Skeletal muscle satellite cell (primary cell): ENCODE data around the gene C16orf92.
"Not testable (repeated sequence)": the region's sequence is repeated elsewhere in the genome, so short reads cannot be mapped to it uniquely, and the experiment has no call there.

Experiments used
- H3K27me3 ChIP-seq: 2 replicates; pipeline ENCODE4 v1.7.0; 2013; ENCODE audit warnings: low read length; ENCODE audit not compliant: control insufficient read depth, insufficient read depth
- H3K36me3 ChIP-seq: 2 replicates; pipeline ENCODE4 v1.7.0; 2013; ENCODE audit warnings: mild to moderate bottlenecking, control low read depth, low read length; ENCODE audit not compliant: insufficient read depth
- H3K4me1 ChIP-seq: 2 replicates; pipeline ENCODE4 v1.7.0; 2013; ENCODE audit warnings: low read length; ENCODE audit not compliant: control insufficient read depth, insufficient read depth
- H3K4me2 ChIP-seq: 2 replicates; pipeline ENCODE4 v1.7.0; 2013; ENCODE audit warnings: mild to moderate bottlenecking, low read length
- H3K4me3 ChIP-seq: 2 replicates; pipeline ENCODE4 v1.7.0; 2013; ENCODE audit warnings: low read length
- H3K9ac ChIP-seq: 2 replicates; pipeline ENCODE4 v1.7.0; 2013; ENCODE audit warnings: mild to moderate bottlenecking, low read depth, low read length, moderate library complexity
- H3K9me3 ChIP-seq: replicated peaks from 2 replicates; pipeline ENCODE4 v1.7.0; 2013; ENCODE audit warnings: mild to moderate bottlenecking, control low read depth, low read length

C16orf92 gene

DNA sequence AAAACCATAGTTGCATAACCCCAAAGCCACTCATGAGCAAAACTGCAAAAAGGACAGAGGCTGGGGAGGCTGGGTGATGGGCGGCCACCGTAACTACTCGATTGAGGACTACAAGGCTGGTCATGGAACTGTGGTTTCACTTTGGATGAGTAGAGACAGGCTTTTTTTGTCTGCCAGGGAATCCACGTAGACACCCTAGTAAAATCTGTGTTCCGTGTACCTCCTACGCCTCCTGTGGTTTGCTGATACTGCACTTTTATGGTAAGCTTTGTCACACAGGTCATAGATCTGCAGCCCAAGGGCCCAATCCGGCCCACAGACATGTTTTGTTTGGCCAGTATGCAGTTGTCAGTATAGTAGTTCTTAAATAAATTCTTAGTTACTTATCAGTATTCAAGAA, 10.3 kb downstream of the C16orf92 start:
- Histone ChIP-seq H3K4me3 (no peak overlapping the region), H3K4me1 (no peaks in the 10 kb centered on the region)

DNA sequence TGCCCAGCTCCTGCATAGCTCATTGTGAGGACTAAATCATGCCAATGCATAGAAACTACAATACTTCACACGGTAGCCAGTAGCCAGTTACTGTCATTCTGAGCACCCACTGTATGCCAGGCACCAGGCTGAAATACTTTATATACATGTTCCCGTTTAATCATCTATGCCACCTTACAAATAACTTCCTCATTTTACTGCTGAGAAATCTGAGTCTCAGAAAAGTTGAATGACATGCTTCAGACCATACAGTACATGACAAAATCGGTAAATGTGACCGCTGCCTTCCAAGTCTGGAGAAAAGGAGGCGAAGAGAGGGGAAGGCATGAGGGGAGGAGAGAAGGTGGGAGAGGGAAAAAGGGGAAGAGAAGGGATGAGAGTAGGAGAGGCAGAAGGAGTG, 17.2 kb downstream of the C16orf92 start:
- H3K4me3 ChIP-seq = no peak overlapping the region

More for the DNA sequence above, 10.3 kb downstream of the C16orf92 start:
- peaks cover 56% of the 10 kb centered on the region for H3K27me3 ChIP-seq
- no peaks in the 10 kb centered on the region for H3K36me3 ChIP-seq
- H3K9me3 ChIP-seq = no peaks in the 10 kb centered on the region
- H3K4me2 ChIP-seq = no peak overlapping the region
- H3K9ac ChIP-seq = no peak overlapping the region

DNA sequence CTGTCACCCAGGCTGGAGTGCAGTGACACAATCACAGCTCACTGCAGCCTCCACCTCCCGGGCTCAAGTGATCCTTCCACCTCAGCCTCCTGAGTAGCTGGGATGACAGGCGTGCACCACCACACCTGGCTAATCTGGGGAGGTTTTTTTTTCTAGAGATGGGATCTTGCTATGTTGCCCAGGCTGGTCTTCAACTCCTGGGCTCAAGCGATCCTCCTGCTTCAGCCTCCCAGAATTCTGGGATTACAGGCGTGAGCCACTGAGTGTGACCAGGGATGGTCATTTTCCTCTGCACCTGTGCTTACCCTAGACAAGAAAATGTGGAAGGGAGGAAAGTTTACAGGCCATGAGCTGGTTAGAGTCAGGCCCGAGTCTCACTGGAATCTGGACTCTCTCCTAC, 17.7 kb downstream of the C16orf92 start:
- not testable (repeated sequence) for H3K4me3 ChIP-seq, H3K36me3 ChIP-seq, H3K4me1 ChIP-seq, H3K4me2 ChIP-seq, H3K9me3 ChIP-seq, H3K9ac ChIP-seq
- H3K27me3 ChIP-seq = peaks cover 21% of the 10 kb centered on the region

More for the DNA sequence above, 17.2 kb downstream of the C16orf92 start:
- no peak overlapping the region for H3K4me2 ChIP-seq
- no peaks in the 10 kb centered on the region for H3K4me1 ChIP-seq
- no peak overlapping the region for H3K9ac ChIP-seq
- H3K27me3 ChIP-seq = peaks cover 24% of the 10 kb centered on the region
- H3K36me3 ChIP-seq = no peaks in the 10 kb centered on the region
- H3K9me3 ChIP-seq = no peaks in the 10 kb centered on the region

DNA sequence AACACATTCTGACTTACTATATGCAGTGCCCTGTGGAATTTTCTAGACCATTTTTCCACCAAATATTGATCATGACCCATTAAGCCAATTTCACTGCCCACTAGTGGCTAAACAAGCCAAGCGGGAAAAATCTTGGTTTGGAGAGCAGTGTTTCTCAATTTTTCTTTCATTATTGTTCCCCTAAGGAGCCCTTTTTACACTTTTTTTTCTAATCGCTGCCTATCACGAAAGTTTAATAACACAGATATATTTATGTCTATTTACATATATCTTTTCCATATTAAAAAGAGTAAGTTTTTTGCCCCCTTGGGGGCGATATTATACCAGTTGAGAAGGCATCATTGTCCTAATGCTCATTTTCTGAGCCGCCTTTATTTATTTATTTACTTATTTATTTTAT, 18.8 kb downstream of the C16orf92 start:
- Histone ChIP-seq H3K36me3 (no peaks in the 10 kb centered on the region), H3K9me3 (no peaks in the 10 kb centered on the region)

DNA sequence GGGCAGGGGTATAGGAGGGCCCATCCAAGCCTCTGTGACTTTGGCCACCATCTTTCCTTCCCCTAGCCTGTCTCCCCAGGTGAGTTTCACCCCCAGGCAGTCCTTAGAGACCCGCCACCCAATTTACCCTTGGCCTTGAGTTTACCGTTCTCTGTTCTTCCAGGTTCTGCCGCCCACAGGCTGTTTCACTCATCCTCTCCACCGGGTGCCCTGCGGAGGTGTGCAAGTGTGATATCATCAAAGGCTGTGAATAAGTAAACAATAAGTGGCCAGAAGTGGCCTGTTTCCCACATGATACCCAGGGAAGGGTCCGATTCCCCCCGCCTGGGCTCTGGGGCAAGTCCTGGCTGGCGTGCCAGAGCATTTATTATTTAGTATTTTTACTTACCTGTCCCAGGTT, 23.2 kb downstream of the C16orf92 start:
- no peak overlapping the region for H3K4me3 ChIP-seq

More for the DNA sequence above, 18.8 kb downstream of the C16orf92 start:
- H3K4me1 ChIP-seq = no peaks in the 10 kb centered on the region
- no peak overlapping the region for H3K4me3 ChIP-seq
- H3K9ac ChIP-seq = no peak overlapping the region
- H3K27me3 ChIP-seq = peaks cover 11% of the 10 kb centered on the region
- H3K4me2 ChIP-seq = no peak overlapping the region

DNA sequence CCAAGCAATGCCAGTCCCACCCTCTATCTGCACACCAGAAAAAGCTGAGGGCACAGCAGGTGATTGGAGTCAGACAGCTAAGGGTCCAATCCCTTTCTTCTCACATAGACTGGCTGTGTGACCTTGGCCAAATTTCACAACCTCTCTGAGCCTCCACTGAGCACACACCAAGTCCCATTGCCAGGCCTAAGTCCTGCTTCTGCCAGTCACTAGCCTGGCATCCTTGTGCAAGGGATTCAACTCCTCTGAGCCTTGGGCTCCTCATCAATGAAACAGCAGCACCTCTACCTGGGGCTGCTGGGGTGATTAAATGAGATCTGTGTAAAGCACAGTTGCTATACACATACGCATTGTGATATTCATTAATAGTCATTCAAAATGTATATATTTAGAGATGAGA, 23.6 kb downstream of the C16orf92 start:
- Histone ChIP-seq H3K4me3 (no peak overlapping the region), H3K4me2 (no peak overlapping the region), H3K27me3 (peaks cover 7% of the 10 kb centered on the region), H3K9me3 (no peaks in the 10 kb centered on the region), H3K9ac (no peak overlapping the region), H3K4me1 (peaks cover 1% of the 10 kb centered on the region), H3K36me3 (no peaks in the 10 kb centered on the region)

More for the DNA sequence above, 23.2 kb downstream of the C16orf92 start:
- peaks cover 7% of the 10 kb centered on the region for H3K27me3 ChIP-seq
- no peak overlapping the region for H3K9ac ChIP-seq
- no peaks in the 10 kb centered on the region for H3K36me3 ChIP-seq
- H3K9me3 ChIP-seq = no peaks in the 10 kb centered on the region
- H3K4me2 ChIP-seq = no peak overlapping the region
- no peaks in the 10 kb centered on the region for H3K4me1 ChIP-seq

DNA sequence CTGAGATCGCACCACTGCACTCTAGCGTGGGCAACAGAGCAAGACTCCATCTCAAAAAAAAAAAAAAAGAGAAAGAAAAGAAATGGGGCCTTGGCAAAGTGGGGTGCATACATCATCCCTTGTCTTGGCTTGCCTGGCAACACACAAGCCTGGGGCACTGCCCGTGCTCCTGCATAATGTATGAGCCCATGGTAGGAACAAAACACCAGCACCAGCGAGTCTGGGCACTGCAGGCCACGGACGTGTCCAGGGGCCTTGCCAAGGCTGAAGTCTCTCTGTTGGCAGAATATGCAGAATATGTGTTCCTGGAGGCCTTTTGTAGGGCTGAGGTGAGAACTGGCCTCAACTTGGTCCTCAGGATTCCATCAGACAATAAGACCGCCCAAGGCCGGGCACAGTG, 26.9 kb downstream of the C16orf92 start:
- H3K9ac ChIP-seq = no peak overlapping the region
- H3K4me1 ChIP-seq = peaks cover 18% of the 10 kb centered on the region
- no peaks in the 10 kb centered on the region for H3K36me3 ChIP-seq
- no peak overlapping the region for H3K4me3 ChIP-seq
- H3K4me2 ChIP-seq = no peak overlapping the region
- no peaks in the 10 kb centered on the region for H3K9me3 ChIP-seq
- no peaks in the 10 kb centered on the region for H3K27me3 ChIP-seq

DNA sequence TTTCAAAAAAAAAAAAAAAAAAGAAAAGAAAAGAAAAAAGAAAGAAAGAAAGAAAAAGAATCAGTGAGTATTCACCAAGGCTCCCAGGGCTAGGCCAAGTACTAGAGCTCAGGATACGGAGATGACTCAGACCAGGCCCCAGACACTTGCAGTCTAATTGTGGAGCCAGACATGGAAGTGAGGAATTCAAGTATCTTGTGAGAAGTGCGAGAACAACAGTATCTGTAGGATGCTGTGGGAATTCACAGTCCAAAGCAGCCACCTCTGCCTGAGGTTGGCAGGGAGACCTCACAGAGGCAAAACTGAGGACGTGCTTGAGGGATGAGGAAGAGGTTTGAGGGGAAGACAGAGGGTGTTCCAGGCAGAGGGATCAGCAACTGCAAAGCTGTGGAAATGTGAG, 28.5 kb downstream of the C16orf92 start:
- Histone ChIP-seq H3K4me3 (no peak overlapping the region), H3K9ac (no peak overlapping the region), H3K36me3 (peaks cover 6% of the 10 kb centered on the region), H3K4me1 (peaks cover 18% of the 10 kb centered on the region), H3K4me2 (no peak overlapping the region), H3K9me3 (no peaks in the 10 kb centered on the region), H3K27me3 (no peaks in the 10 kb centered on the region)

DNA sequence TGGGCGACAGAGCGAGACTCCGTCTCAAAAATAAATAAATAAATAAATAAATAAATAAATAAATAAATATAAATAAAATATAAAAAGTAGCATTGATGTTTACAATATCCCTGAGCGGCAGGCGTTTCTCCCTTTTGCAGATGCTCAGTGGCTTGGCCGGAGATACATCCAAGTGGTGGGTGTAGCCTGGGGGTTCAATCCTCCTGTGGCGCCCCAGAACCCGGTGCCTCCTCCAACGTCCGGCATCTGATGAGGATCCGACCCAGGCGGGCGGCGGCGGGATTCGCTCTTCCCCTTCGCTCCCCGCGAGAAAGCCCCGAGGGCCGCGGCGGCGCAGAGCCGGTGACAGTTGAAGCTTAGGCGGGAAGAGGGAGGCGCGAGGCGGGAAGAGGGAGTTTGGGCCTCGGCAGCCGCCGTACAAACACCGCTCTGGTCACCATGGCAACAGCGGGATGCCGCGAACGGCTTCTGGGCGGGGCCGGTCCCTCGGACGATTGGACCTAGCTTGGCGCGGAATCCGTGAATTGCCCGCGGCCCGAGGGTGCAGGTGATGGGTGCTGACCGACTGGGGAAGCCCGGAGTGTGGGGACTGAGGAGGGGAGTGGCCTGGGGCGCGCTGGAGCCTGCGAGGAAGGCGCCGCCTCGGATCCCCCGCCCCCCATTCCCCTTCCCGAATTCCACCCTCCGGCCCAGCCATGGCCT, 29.8 kb downstream of the C16orf92 start:
- Histone ChIP-seq H3K4me2 (peak overlapping the region; percentile 99), H3K9ac (peak overlapping the region; percentile 81), H3K27me3 (no peaks in the 10 kb centered on the region), H3K9me3 (no peaks in the 10 kb centered on the region), H3K4me3 (peak overlapping the region; percentile 85), H3K4me1 (peaks cover 18% of the 10 kb centered on the region), H3K36me3 (peaks cover 6% of the 10 kb centered on the region)

DNA sequence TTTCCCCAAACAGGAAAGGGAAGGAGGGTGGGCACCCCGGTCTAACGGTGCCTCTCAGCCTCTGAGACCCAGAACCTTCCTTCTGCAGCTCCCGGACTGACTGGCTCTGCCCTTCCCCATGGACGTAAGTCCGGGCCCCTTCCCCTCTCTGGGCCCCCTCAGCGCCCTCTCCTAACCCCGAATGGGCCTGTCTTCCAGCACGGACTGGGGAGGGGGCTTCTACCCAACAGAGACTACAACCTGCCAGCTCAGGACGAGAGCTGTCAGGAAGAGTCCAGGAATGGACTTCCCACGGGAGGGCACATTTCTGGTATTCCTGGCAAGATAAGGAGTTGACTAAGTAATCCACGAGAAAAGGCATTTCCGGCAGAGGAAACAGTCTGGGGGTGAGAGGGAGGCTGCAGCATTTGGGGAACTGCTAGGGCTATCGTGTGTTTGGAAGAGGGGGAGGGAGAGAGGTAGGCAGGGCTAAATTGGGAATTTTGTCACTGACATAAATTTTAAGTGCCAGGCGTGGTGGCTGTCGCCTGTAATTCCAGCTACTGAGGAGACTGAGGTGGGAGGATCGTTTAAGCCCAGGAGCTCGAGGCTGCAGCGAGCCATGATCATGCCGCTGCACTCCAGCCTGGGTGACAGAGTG, 30.5 kb downstream of the C16orf92 start:
- Histone ChIP-seq H3K4me2 (peak overlapping the region; percentile 99), H3K9ac (peak overlapping the region; percentile 81), H3K9me3 (no peaks in the 10 kb centered on the region), H3K4me3 (peak overlapping the region; percentile 85), H3K36me3 (peaks cover 6% of the 10 kb centered on the region), H3K4me1 (peaks cover 18% of the 10 kb centered on the region), H3K27me3 (no peaks in the 10 kb centered on the region)

DNA sequence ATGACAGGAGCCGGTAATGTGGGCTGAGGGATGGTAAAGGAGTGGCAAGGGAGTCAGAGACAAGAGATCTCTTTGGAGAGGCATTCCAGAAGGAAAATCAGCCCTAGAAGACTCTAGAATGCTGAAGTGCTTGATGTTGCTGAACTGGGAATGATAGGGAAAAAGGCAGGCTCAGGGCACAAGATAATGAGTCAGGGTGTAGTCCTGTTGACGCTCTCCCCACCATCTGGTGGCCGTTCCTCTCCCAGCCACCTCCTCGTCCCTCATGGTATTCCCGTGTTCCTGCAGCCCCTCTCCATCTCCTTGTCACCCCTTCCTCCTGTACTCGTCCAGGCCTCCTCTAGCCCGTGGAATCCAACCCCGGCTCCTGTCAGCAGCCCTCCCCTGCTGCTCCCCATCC, 31.5 kb downstream of the C16orf92 start:
- Histone ChIP-seq H3K4me1 (peaks cover 18% of the 10 kb centered on the region), H3K9ac (no peak overlapping the region), H3K4me3 (no peak overlapping the region), H3K9me3 (no peaks in the 10 kb centered on the region), H3K27me3 (no peaks in the 10 kb centered on the region), H3K4me2 (peak overlapping the region; percentile 99), H3K36me3 (peaks cover 6% of the 10 kb centered on the region)
